ENCODE results near the gene PDZD7.

- TF ChIP-seq TOX (CRISPR knock-in tag; IDR thresholded peaks at IDR 0.05; ENCODE audit: borderline replicate concordance) (no peak), RARB (CRISPR knock-in tag; IDR thresholded peaks at IDR 0.05) (no peak), PATZ1 (CRISPR knock-in tag; IDR thresholded peaks at IDR 0.05; ENCODE audit: borderline replicate concordance) (no peak), ZNF565 (CRISPR knock-in tag; conservative IDR thresholded peaks at IDR 0.05; ENCODE audit: low read depth) (no peak), POU6F1 (CRISPR knock-in tag; IDR thresholded peaks at IDR 0.05; ENCODE audit: borderline replicate concordance, low read depth) (no peak), ZFP3 (CRISPR knock-in tag; IDR thresholded peaks at IDR 0.05) (no peak), TSHZ2 (CRISPR knock-in tag; IDR thresholded peaks at IDR 0.05) (no peak), ARNTL (CRISPR knock-in tag; IDR thresholded peaks at IDR 0.05; ENCODE audit: borderline replicate concordance, low read depth) (no peak), ZNF8 (CRISPR knock-in tag; IDR thresholded peaks at IDR 0.05) (no peak), ESRRG (CRISPR knock-in tag; IDR thresholded peaks at IDR 0.05) (no peak), GLIS3 (CRISPR knock-in tag; IDR thresholded peaks at IDR 0.05) (no peak)
Observed at GRCh38 chr10:101066896-101067355, 36.0 kb upstream of the PDZD7 start.

All from SK-N-SH treated with all-trans-retinoic acid at 6 μM for 48 hours (cell line).